NCI-H2171 (cell line): ENCODE measurements around the gene CWF19L2.
"Not testable (repeated sequence)": the region's sequence is repeated elsewhere in the genome, so short reads cannot be mapped to it uniquely, and the experiment has no call there.

Experiments used
- DNase-seq: peaks from one replicate; lab custom pipeline; 2025; lab: John Stamatoyannopoulos, UW

The CWF19L2 gene

DNA sequence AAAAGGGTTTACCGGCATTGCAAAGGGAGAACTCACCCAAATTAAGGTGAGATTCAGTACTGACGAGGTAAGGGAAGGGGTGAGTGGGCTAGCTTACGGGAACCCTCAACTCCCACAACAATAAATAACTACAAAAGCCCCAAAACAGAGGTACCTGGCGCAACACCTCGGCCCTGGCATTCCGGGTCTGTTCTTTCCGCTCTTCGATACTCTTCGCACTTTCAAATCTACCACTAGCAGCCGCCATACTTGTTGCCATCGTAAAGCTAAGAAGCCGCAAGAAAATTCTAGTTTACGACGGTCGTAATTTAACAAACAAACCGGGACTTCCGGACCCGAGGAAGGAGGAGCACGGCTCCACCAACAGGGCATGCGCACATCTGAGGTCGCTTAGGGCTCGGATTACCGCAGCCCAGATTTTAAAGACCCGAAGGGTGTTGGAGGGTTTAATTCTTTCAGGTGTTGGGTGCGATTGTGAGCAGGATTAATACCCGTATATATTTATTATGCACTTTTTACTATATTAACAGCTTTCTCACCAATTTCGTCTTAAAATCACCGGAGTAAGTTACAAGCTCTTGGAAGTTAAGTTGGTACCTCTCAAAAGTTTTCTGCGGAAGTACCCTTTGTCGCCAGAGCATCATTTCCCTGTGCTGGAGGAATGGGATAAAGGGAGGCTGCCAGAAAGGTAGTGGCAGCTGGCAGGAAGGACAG is at the start of gene CWF19L2:
CWF19L2 (minus strand) TSS at position 268 of the 714 bp plus-strand sequence; CDS start at position 259, 9 bp downstream.
- peak; percentile 79 for DNase-seq

DNA sequence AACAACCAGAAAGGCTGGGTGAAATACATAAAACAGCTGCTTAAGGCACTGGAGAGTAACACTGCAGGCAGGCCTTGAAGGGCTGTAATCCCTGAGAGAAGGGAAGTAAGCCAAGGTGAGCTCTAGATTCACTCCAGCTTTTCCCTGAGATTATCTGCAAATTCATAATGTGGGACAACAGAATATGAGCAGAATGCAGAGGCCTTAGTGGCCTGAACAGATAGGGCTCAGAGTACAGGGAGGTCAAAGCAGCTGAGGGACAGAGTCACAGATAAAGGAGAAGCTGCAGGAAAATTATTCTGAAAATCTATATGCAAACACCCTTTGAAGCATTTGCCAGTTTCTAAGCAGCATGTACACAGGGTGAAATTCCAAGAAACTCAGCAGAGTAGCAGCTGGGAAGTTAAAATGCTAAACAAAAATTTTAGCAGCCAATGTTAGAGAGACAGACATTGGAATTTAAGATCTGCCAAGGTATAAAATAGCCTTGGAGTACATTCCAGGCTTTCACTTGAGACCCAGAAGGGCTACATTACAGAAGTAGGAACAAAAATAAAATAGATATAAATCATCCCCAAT is 48.1 kb upstream of the CWF19L2 start:
- no peak for DNase-seq

DNA sequence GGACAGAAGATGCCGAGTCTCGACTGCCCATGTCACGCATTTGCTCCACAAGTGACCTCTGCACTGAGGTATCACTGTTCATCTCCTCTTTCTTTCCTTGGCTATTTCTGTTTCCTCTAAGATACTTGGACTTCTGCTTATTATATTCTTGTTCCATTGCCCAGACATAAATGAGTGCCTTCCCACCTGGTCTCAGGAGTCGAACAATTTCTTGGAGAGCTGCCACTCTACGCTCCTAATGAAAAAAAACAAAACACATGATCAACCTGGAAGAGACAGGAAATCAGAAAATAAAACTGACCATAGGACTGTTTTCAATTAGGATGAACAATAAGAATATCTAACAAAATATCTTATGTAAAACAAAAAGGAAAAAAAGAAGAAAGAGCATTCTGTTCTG is 47.4 kb upstream of the CWF19L2 start:
- DNase-seq, result no peak

DNA sequence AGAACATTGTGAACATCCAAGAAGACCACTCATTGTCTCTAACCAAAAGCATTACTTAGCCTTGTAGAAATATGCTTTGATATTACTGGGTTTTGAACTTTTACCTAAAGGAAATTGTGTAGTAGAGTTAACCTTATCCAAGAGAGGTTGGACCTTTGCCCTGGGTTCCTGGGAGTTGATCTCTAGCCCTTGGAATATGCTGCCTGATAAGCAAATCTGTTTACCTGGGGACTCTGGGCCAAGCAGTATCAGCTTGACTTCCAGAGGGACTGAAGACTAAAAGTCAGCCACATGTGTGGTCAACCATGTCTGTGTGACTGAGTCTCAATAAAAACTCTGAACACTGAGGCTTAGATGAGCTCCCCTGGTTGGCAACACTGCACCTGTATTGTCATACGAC is 44.1 kb upstream of the CWF19L2 start:
- DNase-seq, result no peak

DNA sequence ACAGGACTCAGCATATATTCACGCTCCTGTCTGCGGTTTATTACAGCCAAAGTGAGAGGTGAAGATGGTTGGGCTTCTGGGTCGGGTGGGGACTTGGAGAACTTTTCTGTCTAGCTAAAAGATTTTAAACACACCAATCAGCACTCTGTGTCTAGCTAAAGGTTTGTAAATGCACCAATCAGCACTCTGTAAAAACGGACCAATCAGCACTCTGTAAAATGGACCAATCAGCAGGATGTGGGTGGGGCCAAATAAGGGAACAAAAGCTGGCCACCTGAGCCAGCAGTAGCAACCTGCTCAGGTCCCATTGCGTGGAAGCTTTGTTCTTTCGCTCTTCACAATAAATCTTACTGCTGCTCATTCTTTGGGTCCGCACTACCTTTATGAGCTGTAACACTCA is 39.7 kb upstream of the CWF19L2 start:
- DNase-seq, result not testable (repeated sequence)

DNA sequence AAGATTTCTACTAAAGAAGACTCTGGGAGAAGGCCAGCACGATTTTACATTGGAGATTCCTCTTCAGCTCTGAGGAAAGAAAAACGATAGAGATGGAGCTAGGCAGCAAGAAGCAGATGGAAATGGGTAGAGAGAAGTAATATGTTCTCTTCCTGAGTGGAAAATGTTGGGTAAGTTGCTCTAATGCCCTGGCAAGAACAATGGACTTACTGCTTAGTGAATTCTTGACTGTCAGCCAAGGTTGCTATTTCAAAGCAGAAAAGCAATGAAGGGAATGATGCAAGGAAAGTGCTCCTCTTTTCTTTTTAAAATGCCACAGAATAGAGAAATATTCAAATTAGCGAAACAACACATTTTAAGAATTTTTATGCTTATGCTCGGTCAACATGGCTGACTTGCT is 38.4 kb upstream of the CWF19L2 start:
- DNase-seq, result no peak

DNA sequence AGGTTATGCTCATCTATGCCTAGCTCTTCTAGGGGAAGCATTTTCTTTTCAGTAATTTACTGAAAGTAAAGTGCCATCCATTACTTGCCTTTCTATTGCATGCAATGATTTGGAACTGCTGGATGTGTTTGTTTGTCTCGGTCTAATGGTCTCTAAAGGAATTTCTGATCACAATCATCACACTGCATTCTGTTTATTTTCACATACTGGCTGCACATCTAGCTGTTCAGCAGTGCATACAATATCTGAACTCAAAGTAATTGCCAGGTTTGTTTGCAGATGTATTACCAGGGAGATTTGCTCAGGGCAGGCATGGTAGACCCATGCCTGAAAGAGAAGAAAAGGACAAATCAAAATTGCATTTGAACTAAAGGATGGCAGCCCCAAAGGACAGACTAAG is 36.4 kb upstream of the CWF19L2 start:
- no peak for DNase-seq

DNA sequence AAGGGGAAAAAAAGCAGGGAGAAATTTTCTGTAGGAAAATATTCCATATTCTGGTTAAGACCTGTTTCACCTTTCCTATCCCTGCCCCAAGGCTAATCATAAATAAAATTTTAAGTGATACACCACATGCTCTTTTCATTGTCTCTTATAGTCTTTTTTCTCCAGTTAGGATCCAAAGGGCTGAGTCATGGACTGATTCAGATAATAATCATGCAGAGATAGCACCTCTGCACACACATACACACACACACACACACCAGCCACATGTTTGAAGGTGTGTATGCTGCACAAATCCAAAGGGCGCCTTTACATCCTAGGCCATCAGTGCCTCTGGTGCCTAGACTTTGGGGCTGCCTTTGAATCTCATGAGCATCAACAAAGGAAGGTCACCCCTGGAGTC is 35.5 kb upstream of the CWF19L2 start:
- no peak for DNase-seq

DNA sequence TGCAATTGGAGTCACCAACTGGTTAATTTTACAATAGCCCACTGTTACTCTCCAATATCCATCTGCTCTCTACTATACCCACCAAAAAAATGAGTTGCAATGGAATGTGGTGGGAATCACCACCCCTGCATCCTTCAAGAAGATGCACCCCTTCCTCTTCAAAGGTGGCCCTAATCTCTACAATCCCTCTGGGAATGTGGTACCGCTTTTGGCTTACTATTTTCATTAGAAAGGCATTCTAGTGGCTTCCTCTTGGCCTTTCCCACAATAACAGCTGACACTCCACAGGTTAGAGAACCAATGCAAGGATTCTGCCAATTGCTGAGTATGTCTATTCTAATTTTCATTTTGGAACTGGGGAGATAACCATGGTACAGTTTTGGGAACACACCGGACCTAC is 33.2 kb upstream of the CWF19L2 start:
- no peak for DNase-seq

DNA sequence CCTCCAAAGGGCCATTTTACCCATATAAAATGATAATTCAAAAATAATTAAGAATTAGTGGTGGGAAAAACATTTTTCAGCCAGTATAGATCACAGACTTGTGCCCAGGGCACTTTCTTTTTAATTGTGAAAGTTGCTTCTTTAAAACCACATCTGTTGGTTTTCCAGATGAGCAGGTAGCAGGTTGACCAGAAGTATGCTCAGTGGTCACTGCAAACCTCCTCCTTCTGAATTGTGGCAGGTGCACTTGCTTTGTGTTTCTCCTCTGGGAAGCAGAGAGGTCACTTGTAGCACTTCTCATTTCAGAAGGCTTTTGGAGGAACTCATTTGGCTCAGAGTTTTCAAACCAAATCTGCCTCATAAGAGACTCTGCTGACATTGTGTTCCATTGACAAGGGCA is 24.6 kb upstream of the CWF19L2 start:
- no peak for DNase-seq

DNA sequence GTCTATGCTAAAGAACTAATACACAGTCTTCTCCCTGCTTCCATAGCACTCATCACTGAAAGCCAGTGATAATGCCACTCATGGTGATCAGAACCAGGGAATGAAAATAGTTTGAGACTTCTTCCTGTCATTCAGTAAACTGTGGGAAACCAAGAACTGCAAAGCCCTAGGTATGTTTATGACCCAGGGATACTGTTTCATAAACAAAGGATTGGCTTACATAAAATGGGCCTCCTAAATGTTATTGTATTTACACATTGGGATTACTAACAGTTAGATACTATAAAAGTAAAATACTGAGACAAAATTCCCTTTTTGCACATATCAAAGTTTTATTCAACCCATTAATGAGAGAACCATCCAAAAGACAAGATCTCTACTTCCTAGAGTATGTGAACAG is 21.3 kb upstream of the CWF19L2 start:
- no peak for DNase-seq

DNA sequence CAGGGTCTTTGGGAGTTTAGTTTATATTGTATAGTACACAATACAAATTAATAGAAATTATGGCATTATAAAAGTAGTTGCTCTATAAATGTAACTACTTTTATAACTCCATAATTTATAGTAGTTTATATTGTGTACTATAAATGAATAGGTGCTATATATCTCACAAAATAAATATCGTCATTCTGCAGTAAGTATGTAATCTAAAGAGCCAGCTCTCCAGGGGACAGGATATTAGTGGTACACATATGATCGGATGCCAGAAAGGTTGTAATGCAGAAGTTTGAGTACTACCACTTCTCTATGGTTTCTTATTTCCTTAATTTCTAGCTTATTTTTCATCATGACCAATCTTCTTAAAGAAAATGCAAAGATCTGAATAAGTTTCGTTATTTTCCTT is 20.2 kb upstream of the CWF19L2 start:
- DNase-seq, result no peak

DNA sequence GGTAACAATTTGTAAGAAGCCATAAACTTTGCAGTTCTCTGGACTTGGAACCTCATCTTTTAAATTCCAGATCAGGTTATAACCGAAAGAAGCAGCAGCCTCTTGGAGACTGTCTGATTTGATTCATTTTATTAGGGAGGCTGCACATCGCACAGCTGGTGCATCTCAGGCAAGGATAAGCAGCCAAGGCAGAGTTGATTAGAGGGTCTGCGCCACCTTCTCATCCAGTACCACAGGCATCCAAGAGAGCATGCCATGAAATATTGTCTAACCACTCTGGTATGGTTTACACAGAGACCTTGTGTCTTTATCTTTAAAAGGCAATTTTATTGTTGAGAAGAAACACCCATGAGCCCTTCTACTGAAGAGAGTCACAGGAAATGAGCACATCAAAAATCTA is 16.2 kb upstream of the CWF19L2 start:
- no peak for DNase-seq

DNA sequence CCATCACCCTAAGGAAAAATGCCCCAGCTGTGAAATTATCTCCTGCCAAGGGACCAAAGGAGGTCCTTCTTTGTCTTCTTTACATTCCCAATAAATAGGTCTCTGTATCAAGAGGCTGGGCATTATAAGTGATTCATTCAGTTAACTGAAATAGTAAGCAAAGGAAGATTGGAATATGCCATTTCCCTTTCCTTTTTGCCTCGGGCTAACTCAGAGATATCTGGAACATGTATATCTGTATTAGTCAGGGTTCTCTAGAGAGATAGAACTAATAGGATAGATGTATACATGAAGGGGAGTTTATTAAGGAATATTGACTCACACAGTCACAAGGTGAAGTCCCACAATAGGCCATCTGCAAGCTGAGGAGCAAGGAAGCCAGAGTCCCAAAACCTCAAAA is 15.3 kb upstream of the CWF19L2 start:
- no peak for DNase-seq

DNA sequence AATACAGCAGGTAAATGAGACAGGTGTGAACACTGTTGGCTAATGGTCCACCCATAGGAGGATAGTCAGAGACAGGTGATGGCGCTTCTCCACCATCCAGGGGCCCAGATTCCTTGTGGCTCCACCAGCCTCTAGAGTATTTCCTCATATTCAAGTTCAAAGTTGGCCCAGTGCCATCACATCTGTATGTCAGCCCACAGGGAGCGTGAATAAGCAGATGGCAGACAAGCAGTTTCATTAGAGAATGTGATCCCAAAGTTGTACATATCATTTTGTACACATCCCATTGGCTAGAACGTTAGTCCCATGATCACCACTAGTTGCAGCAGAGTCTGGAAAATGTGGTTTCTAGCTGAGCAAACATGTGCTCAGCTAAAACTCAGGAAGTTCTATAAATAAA is 11.0 kb upstream of the CWF19L2 start:
- peak; percentile 74 for DNase-seq

DNA sequence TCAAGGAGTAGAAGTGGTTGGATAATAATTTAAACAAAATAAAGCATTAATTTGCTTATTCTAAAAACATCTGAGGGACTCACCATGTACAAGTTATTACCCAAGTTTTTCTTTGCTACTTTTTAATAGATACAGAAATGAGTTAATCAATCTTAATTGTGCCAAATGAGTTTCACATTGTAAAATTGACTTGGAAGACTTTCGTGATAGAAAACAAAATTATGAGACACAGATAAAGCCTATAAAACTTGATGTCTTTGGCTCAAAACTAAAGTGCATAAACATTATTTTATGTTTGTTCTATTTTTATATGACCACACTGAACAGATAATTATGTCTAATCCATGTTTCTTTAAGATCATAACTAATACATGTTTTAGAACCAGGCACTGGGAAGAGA is 10.1 kb upstream of the CWF19L2 start:
- DNase-seq, result no peak

DNA sequence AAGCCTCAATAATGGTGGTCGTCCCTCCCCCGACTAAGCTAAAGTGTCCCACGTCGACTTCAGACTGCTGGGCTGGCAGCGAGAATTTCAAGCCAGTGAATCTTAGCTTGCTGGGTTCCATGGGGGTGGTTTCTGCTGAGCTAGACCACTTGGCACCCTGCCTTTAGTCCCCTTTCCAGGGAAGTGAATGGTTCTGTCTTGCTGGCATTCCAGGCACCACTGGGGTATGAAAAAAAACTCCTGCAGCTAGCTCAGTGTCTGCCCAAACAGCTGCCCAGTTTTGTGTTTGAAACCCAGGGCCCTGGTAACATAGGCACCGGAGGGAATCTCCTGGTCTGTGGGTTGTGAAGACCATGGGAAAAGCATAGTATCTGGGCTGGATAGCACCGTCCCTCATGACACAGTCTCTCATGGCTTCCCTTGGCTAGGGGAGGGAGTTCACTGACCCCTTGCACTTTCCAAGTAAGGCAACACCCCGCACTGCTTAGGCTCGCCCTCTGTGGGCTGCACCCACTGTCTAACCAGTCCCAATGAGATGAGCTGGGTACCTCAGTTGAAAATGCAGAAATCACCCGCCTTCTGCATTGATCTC is 8.7 kb upstream of the CWF19L2 start:
- not testable (repeated sequence) for DNase-seq

DNA sequence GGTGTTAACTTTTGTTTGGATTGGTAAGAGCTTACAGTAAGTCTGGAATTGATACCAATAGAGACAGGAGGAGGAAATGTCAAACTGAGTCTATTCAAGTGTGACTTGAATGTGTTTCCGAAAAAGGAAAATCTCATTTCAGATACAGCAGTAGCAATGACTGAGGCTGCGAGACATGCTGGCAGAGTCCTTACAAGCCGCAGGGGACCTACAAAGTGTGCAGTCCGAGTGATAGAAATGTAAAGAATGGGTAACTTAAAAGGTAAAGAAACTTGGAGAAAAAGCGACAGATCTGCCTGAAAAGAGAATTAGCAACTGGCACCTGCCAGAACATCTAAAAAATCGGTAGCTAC is 444 bp downstream of the CWF19L2 start:
- DNase-seq, result peak; percentile 3

DNA sequence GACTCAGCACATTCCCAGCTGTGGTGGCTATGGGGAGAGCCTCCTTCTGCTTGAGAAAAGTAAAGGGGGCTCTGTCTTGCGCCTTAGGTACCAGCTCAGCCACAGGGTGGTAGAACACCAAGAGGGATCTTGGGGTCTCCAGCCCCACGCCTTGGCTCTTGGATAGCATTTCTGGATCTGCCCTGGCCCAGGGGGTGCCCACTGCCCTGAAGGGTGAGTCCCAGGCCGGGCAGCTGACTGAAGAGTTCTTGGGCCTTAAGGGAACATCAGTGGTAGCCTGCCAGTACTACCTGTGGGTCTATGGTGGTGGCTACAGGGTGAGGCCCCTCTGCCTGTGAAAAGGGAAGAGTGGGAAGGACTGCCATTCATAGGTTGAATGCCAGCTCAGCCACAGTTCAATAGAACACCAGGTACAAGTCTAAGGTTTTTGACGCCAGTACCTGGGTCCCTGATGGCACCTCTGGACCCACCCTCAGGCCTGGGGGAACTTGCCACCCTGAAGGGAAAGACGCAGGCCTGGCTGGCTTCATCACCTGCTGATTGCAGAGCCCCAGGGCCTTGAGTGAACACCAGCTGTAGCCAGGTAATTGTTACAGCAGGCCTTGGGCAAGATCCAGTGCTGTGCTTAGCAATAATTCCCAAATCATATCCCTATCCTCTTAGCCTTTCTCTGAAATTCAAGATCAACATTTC is 3.9 kb downstream of the CWF19L2 start:
- no peak for DNase-seq

DNA sequence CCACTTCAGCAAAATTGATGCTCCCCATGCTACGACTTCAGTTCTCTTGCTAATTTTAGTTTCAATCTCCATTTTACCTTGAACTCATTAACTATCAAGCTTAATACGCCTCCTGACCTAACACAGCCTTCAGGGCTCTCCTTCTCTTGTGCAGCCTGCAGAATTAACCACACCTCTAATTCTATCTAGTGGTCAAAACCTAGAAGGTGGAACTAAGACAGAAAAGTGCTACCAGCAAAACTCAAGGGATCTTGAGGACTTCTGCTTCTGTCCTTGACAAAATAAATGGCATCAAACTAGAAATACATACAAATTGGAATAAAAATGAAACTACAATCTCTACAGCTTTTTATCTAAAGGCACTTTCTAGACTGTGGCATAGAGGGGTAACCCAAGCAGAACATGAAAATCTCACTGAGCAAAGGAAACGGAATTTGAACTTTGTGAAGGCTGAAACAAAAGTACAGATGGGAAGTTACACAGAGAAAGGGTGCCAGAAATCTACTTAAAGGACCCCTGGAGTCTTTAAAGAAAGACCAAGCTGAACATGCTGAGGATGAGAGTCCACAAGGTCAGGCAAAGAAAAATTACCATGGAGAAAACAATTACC is 10.7 kb downstream of the CWF19L2 start:
- DNase-seq, result no peak

DNA sequence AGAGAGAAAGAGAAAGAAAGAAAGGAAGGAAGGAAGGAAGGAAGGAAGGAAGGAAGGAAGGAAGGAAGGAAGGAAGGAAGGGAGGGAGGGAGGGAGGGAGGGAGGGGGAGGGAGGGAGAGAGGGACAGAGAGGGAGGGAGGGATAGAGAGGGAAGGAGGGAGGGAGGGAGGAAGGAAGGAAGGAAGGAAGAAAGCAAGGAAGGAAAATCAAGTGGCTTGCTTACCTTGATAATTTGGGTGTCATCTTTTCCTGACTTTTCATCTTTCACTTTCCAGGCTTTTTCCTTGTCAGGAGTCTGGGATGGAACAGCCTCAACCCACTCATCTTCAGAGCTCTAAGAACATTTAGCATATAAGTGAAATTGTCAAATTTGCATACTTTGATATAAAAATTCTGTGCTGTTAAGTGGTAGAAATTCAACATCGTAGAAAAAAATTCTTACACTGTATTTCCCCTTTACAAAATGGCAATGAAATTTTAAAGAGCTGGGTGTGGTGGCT is 14.9 kb downstream of the CWF19L2 start:
- no peak for DNase-seq

DNA sequence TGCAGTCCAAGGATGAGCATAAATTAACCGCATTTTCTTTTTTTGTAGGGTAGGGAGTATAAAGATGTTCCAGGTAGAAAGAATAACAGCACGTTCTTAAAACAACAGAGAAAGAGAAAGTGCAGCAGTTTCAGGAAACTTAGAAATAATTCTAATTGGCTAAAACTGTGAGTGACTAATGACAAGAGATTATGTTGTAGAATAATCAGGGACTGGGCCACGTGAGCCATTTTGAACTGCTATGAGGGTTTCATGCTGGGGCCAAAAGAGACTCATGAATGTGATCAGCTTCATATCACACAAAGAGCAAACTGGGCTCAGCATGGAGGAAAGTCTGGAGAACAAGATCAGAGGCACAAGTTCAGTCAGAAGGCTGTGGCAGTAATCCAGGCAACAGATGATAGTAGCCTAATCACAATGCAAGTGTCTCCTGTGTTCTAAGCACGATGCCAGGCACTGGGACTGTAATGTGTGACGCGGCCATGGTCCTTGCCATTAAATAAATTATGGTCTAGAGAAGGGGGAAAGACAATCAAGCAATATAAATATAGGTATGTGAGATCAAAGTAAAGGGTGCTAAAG is 17.9 kb downstream of the CWF19L2 start:
- no peak for DNase-seq
